GM21576 (cell line): ENCODE measurements around the gene OTUD5.
"Not testable (repeated sequence)": the region's sequence is repeated elsewhere in the genome, so short reads cannot be mapped to it uniquely, and the experiment has no call there.

ENCODE experiments used
- ATAC-seq: cut with Tn5 transposase; IDR thresholded peaks from one replicate; pipeline ENCODE4 v1.9.1; 2021; ENCODE audit warnings: mild to moderate bottlenecking, moderate library complexity; ENCODE audit not compliant: unreplicated experiment

Gene OTUD5

DNA sequence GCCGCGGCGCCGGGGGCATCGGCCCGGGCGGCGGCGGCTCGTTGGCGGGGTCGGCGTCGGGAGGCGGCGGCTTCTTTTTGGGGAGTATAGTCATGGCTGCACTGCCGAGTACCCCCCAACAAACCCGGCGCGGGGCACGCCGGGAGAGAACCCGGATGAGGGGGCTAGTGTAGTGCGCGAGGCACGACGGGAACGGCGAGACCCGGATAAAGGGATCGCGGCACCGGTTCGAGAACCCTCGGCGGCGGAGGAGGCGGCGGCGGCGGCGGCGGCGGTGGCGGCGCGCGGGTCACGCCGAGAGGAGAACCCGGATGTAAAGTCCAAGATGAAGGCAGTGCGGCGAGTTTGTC lies at the start of gene OTUD5:
Gene OTUD5 (minus strand): TSS at position 131 of the 350 bp plus-strand sequence. CDS start 37 bp downstream, at position 94.
- peak; percentile 28 for ATAC-seq

DNA sequence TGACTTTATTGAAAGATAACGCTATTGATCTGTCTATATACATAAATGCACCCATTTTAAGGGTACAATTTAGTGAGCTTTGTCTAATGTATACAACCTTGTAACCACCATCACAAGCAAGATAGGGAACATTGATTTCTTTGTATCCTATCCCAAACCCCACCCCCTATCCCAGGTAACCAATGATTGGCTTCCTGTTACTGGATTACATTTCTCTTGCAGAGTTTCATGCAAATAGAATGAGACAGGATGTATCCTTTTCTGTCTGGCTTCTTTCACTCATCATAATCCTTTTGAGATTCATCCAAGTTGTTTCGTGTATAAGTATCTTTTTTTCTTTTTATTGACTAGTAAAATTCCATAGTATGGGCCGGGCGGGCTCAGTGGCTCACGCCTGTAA lies 46.3 kb upstream of the OTUD5 start:
- no peak for ATAC-seq

DNA sequence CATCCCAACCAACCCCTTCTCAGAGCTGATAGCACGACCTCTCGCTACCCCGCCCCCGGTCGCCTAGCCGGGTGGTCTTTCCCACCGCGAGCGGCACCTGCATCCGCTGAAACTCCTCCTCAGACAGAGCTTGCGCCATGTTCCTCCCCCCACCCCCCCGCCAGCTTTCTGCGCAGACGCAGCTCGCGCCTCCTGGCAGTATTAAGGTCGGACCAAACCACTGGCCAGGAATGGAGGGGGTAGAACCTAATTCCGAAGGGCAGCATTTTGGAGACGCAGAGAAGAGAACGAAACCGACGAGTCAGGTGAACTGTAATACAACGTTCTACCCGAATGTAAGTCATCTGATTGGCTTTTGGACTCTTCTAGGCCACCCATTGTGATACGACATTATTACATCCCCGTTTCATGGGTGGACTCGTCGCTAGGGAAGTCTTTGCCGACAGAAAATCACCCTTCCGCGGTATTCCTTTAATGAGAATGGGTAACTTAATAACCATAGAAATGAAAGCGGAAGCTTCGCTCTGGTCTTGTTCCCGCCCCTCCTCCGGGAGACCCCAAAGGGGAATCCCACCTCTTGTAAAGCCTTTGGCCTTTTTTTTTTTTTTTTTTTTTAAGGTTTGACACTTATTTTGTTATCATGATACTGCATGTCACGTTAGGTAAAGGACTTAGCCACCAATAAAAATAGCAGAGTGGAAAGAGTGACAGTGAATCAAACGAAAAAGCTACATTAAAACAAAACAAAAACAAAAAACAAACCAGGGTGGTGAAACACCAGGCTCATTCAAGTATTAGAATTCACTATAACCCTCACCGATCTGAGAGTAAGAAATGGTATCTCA lies 44.9 kb upstream of the OTUD5 start, which contains the start of gene GRIPAP1:
Gene GRIPAP1 (minus strand): TSS at position 174 of the 845 bp plus-strand sequence. CDS start 35 bp downstream, at position 139.
- ATAC-seq, result peak; percentile 78

DNA sequence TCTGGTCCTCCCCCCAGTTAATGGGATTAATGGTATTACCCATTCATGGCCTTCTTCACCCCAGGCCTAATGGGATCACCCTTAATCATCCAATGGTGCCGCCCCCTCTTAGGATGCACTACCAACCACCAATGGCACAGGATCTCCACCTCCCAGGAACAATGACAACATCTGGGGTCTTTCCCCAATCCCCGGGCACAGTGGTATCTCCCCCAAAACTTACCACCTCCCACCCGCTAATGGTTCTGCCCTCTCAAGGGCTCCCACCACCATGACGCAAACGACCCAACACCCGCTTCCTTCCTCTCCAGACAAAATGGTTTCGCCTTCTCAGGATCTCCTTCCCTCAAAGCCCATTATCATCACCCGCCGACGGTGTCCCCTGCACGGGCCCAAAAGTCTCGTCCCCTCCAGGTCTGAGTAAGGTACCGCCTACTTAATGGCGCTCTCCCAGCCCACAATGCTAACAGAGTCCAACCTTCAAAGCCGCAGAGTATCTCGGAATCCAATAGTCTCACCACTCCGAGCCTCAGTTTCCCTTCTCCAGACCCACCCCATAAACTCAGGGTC lies 44.2 kb upstream of the OTUD5 start:
- peak; percentile 15 for ATAC-seq

GRCh38 chrX:49000636-49001035 lies 43.2 kb upstream of the OTUD5 start:
- no peak for ATAC-seq

DNA sequence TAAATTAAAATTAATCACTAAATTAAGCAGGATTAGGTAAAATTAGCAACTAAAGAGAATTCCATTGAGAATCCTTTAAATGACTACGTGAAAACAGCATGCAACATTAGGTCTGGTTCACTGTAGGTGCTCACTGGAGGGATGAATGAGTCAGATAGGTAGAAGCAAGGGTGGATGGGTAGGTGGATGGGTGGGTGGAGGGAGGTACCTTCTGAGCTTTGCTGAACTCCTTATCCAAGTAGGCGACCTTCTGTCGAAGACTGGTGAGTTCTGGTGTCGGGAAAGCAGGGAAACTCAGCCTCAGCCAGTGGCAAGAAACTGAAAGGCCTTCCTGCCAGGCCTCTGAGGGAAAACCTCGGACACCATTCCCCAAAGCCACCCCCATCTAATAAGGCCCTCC lies 41.6 kb upstream of the OTUD5 start:
- no peak for ATAC-seq

GRCh38 chrX:48998391-48998790 lies 41.0 kb upstream of the OTUD5 start:
- ATAC-seq, result no peak

GRCh38 chrX:48997865-48998264 lies 40.5 kb upstream of the OTUD5 start:
- no peak for ATAC-seq

- no peak for ATAC-seq
Measured at GRCh38 chrX:48997455-48997854, 40.0 kb upstream of the OTUD5 start.

GRCh38 chrX:48996969-48997368 lies 39.6 kb upstream of the OTUD5 start:
- ATAC-seq, result no peak

GRCh38 chrX:48992341-48992740 lies 34.9 kb upstream of the OTUD5 start:
- no peak for ATAC-seq

GRCh38 chrX:48989483-48989882 lies 32.1 kb upstream of the OTUD5 start:
- ATAC-seq, result no peak

DNA sequence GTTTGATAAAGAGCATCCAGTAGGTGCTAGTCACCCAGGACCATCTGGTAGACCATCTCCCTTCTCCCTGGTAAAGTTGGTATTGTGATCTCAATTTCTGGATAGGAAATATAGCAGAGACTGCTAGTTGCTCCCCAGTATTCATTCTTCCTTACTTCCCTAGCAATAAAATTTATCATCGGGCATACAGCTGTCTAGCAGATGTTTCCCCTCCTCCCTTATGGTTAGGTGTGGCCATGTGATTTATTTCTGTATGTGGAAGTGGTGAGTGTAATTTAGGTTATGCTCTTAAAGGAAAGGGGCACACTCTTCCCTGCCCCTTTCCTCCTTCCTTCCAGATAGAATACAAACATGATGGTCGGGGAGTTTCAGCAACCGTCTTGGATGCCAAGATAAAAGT lies 26.5 kb upstream of the OTUD5 start:
- ATAC-seq, result no peak

GRCh38 chrX:48983081-48983480 lies 25.7 kb upstream of the OTUD5 start:
- ATAC-seq, result no peak

DNA sequence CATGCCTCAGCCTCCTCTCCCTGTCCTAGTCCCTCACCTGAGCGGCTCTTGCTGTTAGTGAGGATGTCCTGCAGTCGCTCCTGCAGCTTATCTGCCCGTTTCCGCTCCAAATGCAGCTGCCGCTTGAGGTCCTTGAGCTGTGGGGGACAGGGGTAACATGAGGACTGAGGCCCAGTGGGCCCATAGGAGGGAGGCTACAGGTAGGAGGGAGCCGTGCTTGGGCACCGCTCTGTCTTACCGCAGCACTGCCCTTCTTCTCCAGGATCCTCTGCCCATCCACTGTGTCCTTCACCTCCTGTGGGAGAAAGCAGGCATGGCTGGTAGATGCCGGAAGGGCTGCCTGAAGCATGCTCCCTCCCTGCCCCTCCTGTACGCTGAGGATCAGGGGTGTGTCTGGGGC lies 23.8 kb upstream of the OTUD5 start:
- no peak for ATAC-seq

GRCh38 chrX:48980341-48980740 lies 22.9 kb upstream of the OTUD5 start:
- not testable (repeated sequence) for ATAC-seq

GRCh38 chrX:48978226-48978625 lies 20.8 kb upstream of the OTUD5 start:
- ATAC-seq, result no peak

DNA sequence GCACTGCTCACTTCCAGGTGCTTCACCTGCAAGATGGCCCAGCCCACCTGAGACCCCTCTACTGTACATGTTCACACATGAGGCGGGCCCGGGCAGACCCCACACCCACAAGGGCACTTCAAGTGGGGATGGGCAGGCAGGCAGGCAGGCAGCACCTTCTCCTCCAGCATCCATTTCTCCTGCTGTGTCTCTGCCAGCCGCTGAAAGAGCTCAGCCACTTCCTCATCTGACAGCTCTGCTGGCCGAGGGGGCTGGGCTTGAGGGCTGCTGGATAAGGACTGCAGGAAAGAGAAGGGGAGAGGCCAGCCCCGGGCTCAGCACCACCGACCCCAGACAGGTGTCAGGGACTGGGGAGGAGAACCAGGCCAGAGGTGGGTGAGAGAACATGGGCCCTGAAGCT lies 18.7 kb upstream of the OTUD5 start:
- no peak for ATAC-seq

DNA sequence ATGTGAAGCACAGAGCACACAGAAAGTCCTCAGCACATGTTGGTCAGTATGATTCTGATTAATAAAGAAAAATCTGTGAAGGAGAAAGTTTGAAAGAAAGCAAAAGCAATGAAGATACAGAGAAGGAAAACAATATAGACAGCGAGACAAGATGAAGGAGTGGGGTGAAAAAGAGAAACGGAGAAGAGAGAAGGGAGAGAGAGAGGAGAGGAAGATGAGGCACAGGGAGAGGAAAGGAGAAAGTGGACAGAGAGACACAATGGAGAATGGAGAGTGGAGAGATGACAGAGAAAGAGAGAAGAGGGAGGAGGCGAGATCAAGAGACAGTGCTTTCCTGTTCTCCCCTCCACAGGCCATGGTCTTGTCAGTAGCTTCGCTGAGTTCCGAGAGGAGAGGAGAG lies 18.1 kb upstream of the OTUD5 start:
- ATAC-seq, result no peak

DNA sequence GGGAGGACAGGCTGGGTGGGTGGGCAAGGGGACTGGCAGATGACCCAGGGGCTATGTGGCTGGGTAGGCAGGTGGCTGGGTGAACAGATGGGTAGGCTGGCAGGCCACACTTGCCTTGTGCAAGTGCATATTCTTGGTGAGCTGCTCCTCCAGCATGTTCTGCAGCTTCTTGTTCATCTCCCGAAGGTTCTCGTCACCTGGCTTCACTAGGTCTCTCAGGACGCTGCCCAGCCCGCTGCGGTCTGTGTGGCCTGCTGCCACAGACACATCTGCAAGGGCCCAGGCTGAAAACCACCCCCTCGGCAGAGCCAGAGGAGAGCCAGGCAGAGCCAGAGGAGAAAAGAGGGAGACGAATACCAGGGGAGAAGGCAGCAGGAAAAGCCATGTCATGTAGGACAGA lies 17.6 kb upstream of the OTUD5 start:
- ATAC-seq, result no peak

DNA sequence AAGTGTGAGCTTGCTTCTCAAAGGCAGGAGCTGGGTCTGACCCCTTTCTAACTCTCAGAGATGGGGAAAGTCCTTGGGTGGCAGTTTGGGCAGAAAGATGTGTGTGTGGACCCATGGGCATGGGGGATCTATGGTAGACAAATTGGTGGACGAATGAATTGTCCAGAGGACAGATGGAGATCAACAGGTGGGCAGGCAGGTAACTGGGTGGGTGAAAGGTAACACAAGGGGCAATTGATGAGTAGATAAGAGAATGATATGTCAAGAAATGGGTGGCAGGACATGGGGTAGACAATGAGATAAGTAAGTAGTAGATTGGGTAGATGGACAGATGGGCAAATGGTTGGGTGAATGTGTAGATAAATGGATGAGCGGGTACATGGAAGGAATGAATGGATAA lies 17.2 kb upstream of the OTUD5 start:
- no peak for ATAC-seq

DNA sequence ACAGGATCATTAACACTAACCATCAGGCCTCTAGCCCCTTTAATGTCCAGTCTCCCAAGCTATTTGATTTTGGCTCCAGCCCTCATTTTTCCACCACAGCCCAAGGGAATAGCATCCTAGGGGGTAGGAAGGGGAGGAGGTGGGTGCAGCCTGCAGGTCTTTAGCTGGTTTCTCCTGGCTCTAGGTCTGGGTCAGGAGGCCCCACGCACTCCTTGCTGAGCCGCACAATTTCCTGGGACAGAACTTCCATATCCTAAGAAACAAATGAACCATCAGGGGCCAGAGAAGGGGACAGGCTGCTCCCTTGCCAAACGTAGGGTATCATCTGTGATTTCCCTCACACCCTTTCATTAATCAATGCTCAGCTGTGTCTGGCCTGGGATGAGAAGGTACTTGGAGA lies 16.6 kb upstream of the OTUD5 start:
- no peak for ATAC-seq
